ENCODE results near the gene CPT1A.

Gene CPT1A

GRCh38 chr11:68844376-68844775 lies 2.7 kb upstream of the CPT1A start:
- DNase-seq (ENCODE audit: low read depth in 2 of 2), result no peak
- no peak for TF ChIP-seq CTCF (IDR thresholded peaks at IDR 0.05; ENCODE audit: low read depth, low read length)
- H3K4me3 ChIP-seq (replicated peaks in 1 of 2; ENCODE audit: low read depth in 2 of 2, low read length in 2 of 2), result no peak overlapping the region

DNA sequence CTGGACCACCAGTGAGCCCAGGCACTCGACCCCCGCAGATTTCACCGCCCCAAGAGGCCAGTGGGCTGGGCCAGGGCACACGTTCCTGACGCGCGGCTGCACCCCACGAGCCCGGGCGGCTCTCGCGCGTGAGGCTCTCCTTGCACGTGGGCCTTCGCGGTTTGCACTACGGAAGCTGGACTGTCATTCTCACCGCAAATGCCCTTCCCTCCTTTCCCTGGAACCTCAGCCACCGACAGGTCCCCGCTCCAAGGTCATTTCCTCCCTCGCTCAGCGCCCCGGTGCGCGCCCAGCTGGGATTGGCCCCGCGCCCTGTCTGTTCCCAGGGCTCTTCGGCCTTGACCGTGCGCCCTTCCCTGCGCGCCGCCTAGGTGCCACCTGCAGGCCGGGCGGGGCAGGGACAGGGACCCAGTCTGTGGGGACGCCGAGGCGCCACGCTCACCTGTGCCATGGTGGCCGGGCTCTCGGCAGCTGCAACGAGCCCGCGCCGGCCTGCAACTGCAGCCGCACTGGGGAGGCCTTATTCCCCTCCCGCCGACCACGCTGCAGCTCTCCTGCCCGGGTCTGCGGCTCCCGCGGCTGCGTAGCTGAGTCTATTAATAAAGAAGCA lies 2.1 kb upstream of the CPT1A start:
- no peak for TF ChIP-seq CTCF (IDR thresholded peaks at IDR 0.05; ENCODE audit: low read depth, low read length)
- peak; percentile 40 to 56 for DNase-seq (ENCODE audit: low read depth in 2 of 2)
- peak overlapping the region; percentile 30 to 45 for H3K4me3 ChIP-seq (replicated peaks in 1 of 2; ENCODE audit: low read depth in 2 of 2, low read length in 2 of 2)

GRCh38 chr11:68843052-68843561 lies 1.4 kb upstream of the CPT1A start:
- H3K4me3 ChIP-seq (replicated peaks in 1 of 2; ENCODE audit: low read depth in 2 of 2, low read length in 2 of 2), result peak overlapping the region; percentile 34 to 45
- DNase-seq (ENCODE audit: low read depth in 2 of 2), result peak; percentile 28 to 49
- no peak for TF ChIP-seq CTCF (IDR thresholded peaks at IDR 0.05; ENCODE audit: low read depth, low read length)

- no peak for TF ChIP-seq CTCF (IDR thresholded peaks at IDR 0.05; ENCODE audit: low read depth, low read length)
- peak overlapping the region; percentile 51 to 55 for H3K4me3 ChIP-seq (replicated peaks in 1 of 2; ENCODE audit: low read depth in 2 of 2, low read length in 2 of 2)
- DNase-seq (ENCODE audit: low read depth in 2 of 2), result no peak
Observed at GRCh38 chr11:68842427-68843051, 823 bp upstream of the CPT1A start.

GRCh38 chr11:68840661-68841653 lies 759 bp downstream of the CPT1A start:
- DNase-seq (ENCODE audit: low read depth in 2 of 2), result peak; percentile 53 to 62
- peak overlapping the region; percentile 76 to 93 for H3K4me3 ChIP-seq (replicated peaks in 1 of 2; ENCODE audit: low read depth in 2 of 2, low read length in 2 of 2)
- no peak for TF ChIP-seq CTCF (IDR thresholded peaks at IDR 0.05; ENCODE audit: low read depth, low read length)

GRCh38 chr11:68839911-68840641 lies 1.6 kb downstream of the CPT1A start:
- peak; percentile 37 to 44 for DNase-seq (ENCODE audit: low read depth in 2 of 2)
- H3K4me3 ChIP-seq (replicated peaks in 1 of 2; ENCODE audit: low read depth in 2 of 2, low read length in 2 of 2), result peak overlapping the region; percentile 76 to 93
- no peak for TF ChIP-seq CTCF (IDR thresholded peaks at IDR 0.05; ENCODE audit: low read depth, low read length)
